ENCODE results near the gene LCE1A. TPM values are rescaled to one million over a fixed set of nuclear protein-coding genes. Genes with fewer than 3 reads are reported as not detected.

The LCE1A gene
- total RNA-seq, 3 donors from 2014 or later, result not detected

GRCh38 chr1:152870831-152871730, 43.8 kb downstream of the LCE1A start:
- Histone ChIP-seq H3K4me3 (no peak overlapping the region), H3K9me3 (no peaks in the 10 kb centered on the region), H3K4me1 (ENCODE audit: low read depth) (no peaks in the 10 kb centered on the region), H3K36me3 (ENCODE audit: low read depth) (no peaks in the 10 kb centered on the region)
- TF ChIP-seq, protein P1, sequence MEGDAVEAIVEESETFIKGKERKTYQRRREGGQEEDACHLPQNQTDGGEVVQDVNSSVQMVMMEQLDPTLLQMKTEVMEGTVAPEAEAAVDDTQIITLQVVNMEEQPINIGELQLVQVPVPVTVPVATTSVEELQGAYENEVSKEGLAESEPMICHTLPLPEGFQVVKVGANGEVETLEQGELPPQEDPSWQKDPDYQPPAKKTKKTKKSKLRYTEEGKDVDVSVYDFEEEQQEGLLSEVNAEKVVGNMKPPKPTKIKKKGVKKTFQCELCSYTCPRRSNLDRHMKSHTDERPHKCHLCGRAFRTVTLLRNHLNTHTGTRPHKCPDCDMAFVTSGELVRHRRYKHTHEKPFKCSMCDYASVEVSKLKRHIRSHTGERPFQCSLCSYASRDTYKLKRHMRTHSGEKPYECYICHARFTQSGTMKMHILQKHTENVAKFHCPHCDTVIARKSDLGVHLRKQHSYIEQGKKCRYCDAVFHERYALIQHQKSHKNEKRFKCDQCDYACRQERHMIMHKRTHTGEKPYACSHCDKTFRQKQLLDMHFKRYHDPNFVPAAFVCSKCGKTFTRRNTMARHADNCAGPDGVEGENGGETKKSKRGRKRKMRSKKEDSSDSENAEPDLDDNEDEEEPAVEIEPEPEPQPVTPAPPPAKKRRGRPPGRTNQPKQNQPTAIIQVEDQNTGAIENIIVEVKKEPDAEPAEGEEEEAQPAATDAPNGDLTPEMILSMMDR (IDR thresholded peaks at IDR 0.05), result no peak
- intact Hi-C loops (cut with DNase I, micrococcal nuclease), result no loop called here
- DNase-seq (peak in 1 of 3 donors; percentile 4), ATAC-seq (no peak)

- intact Hi-C loops (cut with DNase I, micrococcal nuclease), result no loop called here
- ATAC-seq (no peak), DNase-seq (no peak)
- Histone ChIP-seq H3K9me3 (no peaks in the 10 kb centered on the region), H3K36me3 (ENCODE audit: low read depth) (no peaks in the 10 kb centered on the region), H3K4me3 (no peak overlapping the region), H3K4me1 (ENCODE audit: low read depth) (no peaks in the 10 kb centered on the region)
- TF ChIP-seq, protein P1 (IDR thresholded peaks at IDR 0.05), result no peak
Measured at GRCh38 chr1:152871731-152872126, 44.5 kb downstream of the LCE1A start.

- TF ChIP-seq, protein P1 (IDR thresholded peaks at IDR 0.05), result no peak
- H3K9me3 ChIP-seq, result no peaks in the 10 kb centered on the region
- ATAC-seq, result no peak
- H3K4me3 ChIP-seq, result no peak overlapping the region
- no peak for DNase-seq
- intact Hi-C loops (cut with DNase I, micrococcal nuclease), result no loop called here
- H3K36me3 ChIP-seq (ENCODE audit: low read depth), result no peaks in the 10 kb centered on the region
- H3K4me1 ChIP-seq (ENCODE audit: low read depth), result no peaks in the 10 kb centered on the region
Measured at GRCh38 chr1:152873495-152873894, 46.2 kb downstream of the LCE1A start.

- TF ChIP-seq, protein P1 (IDR thresholded peaks at IDR 0.05), result no peak
- ATAC-seq, result no peak
- DNase-seq, result no peak
- Histone ChIP-seq H3K36me3 (ENCODE audit: low read depth) (no peaks in the 10 kb centered on the region), H3K4me1 (ENCODE audit: low read depth) (no peaks in the 10 kb centered on the region), H3K9me3 (no peaks in the 10 kb centered on the region), H3K4me3 (no peak overlapping the region)
- intact Hi-C loops (cut with DNase I, micrococcal nuclease), result no loop called here
Measured at GRCh38 chr1:152876827-152877226, 49.6 kb downstream of the LCE1A start.

Other genes starting within 250 kb of the LCE1A start
- gene LCE3D, start 247.0 kb upstream of the LCE1A start, total RNA-seq, result not detected
- gene LCE3C, start 227.2 kb upstream of the LCE1A start, total RNA-seq, result not detected
- not detected for gene LCE3B, start 213.7 kb upstream of the LCE1A start, total RNA-seq
- gene LCE3A, start 204.4 kb upstream of the LCE1A start, total RNA-seq, result not detected
- not detected for gene LCE2D, start 164.1 kb upstream of the LCE1A start, total RNA-seq
- not detected for gene LCE2C, start 152.2 kb upstream of the LCE1A start, total RNA-seq
- not detected for gene LCE2B, start 141.3 kb upstream of the LCE1A start, total RNA-seq
- gene LCE2A, start 129.1 kb upstream of the LCE1A start, total RNA-seq, result not detected
- not detected for gene LCE4A, start 119.3 kb upstream of the LCE1A start, total RNA-seq
- not detected for gene KPRP, start 69.4 kb upstream of the LCE1A start, total RNA-seq
- gene LCE1F, start 52.3 kb upstream of the LCE1A start, total RNA-seq, result not detected
- not detected for gene LCE1E, start 41.2 kb upstream of the LCE1A start, total RNA-seq
- not detected for gene LCE1D, start 30.8 kb upstream of the LCE1A start, total RNA-seq
- gene LCE1C, start 20.8 kb upstream of the LCE1A start, total RNA-seq, result not detected
- gene LCE1B, start 15.5 kb upstream of the LCE1A start, total RNA-seq, result not detected
- gene LCE6A, start 15.4 kb downstream of the LCE1A start, total RNA-seq, result not detected
- gene LCE7A, start 32.5 kb downstream of the LCE1A start, total RNA-seq, result not detected
- gene SMCP, start 50.8 kb downstream of the LCE1A start, total RNA-seq, result not detected
- not detected for gene IVL, start 81.1 kb downstream of the LCE1A start, total RNA-seq
- gene SPRR5, start 119.7 kb downstream of the LCE1A start, total RNA-seq, result not detected
- gene SPRR4, start 143.2 kb downstream of the LCE1A start, total RNA-seq, result not detected
- gene SPRR1A, start 156.6 kb downstream of the LCE1A start, total RNA-seq, result not detected
- gene SPRR3, start 174.3 kb downstream of the LCE1A start, total RNA-seq, result under 1 TPM in 1 of 3 donors, not detected in 2; 0.93 TPM
- not detected for gene SPRR1B, start 203.7 kb downstream of the LCE1A start, total RNA-seq
- under 1 TPM in 1 of 3 donors, not detected in 2; 0.41 TPM for gene SPRR2D, start 213.6 kb downstream of the LCE1A start, total RNA-seq
- not detected for gene SPRR2A, start 230.0 kb downstream of the LCE1A start, total RNA-seq
- not detected for gene SPRR2B, start 244.1 kb downstream of the LCE1A start, total RNA-seq

All from mucosa of descending colon (tissue), 3 donors.